NCI-H2227 (cell line): ENCODE measurements around the gene TEPSIN.

Experiments used
- DNase-seq: peaks from one replicate; lab custom pipeline; 2025; ENCODE audit not compliant: unreplicated experiment; lab: John Stamatoyannopoulos, UW

TEPSIN gene

GRCh38 chr17:81189016-81189415, 49.8 kb downstream of the TEPSIN start:
- DNase-seq = no peak

- DNase-seq = no peak
These were observed 50.4 kb downstream of the TEPSIN start for GRCh38 chr17:81188491-81188840.

- no peak for DNase-seq
These were observed 51.0 kb downstream of the TEPSIN start for GRCh38 chr17:81187586-81188490.

- no peak for DNase-seq
These were observed 51.7 kb downstream of the TEPSIN start for GRCh38 chr17:81187120-81187519.

GRCh38 chr17:81186203-81186602, 52.7 kb downstream of the TEPSIN start:
- no peak for DNase-seq

GRCh38 chr17:81184555-81184954, 54.3 kb downstream of the TEPSIN start:
- peak; percentile 22 for DNase-seq

- DNase-seq = no peak
These were observed 55.0 kb downstream of the TEPSIN start for GRCh38 chr17:81183807-81184206.

- no peak for DNase-seq
These were observed 55.5 kb downstream of the TEPSIN start for GRCh38 chr17:81183316-81183715.

- DNase-seq = no peak
These were observed 56.3 kb downstream of the TEPSIN start for GRCh38 chr17:81182596-81182995.

GRCh38 chr17:81181811-81182185, 57.1 kb downstream of the TEPSIN start:
- no peak for DNase-seq

GRCh38 chr17:81180836-81181810, 57.7 kb downstream of the TEPSIN start:
- no peak for DNase-seq

GRCh38 chr17:81179861-81180260, 59.0 kb downstream of the TEPSIN start:
- DNase-seq = no peak

- DNase-seq = no peak
These were observed 59.6 kb downstream of the TEPSIN start for GRCh38 chr17:81179220-81179619.
